WTC11 (cell line): Measurements from ENCODE around the gene CPEB1. TPM values are rescaled to one million over a fixed set of nuclear protein-coding genes. Genes with fewer than 3 reads are reported as not detected.

Experiments used
- ATAC-seq: fragments of 200-7000 bp; cut with Tn5 transposase; 2 replicates; pipeline ENCODE4 v1.10.0; 2021; ENCODE audit warnings: mild to moderate bottlenecking, moderate library complexity
- CTCF ChIA-PET: fragments of 300-600 bp; sonication (Branson Sonifier 250); formaldehyde crosslinking; loops from one replicate; lab custom pipeline; 2021; ENCODE audit warnings: antibody characterized with exemption; lab: Charles Lee
- POLR2A ChIA-PET: fragments of 350-600 bp; sonication (Branson Sonifier 250); formaldehyde crosslinking; loops from one replicate; lab custom pipeline; 2021; ENCODE audit warnings: antibody characterized with exemption; lab: Charles Lee
- DNase-seq: peaks from one replicate; pipeline ENCODE4 v3.0.0; 2021; ENCODE audit warnings: low spot score
- H3K27ac Mint-ChIP-seq: 2 replicates; pipeline ENCODE4 v1.8.0; 2021; ENCODE audit warnings: mixed read lengths
- H3K27me3 Mint-ChIP-seq: 2 replicates; pipeline ENCODE4 v1.8.0; 2021; ENCODE audit warnings: low read depth, mild to moderate bottlenecking, moderate library complexity, mixed read lengths
- H3K36me3 Mint-ChIP-seq: 2 replicates; pipeline ENCODE4 v1.8.0; 2021; ENCODE audit warnings: mixed read lengths
- H3K4me1 Mint-ChIP-seq: 2 replicates; pipeline ENCODE4 v1.8.0; 2022; ENCODE audit warnings: mixed read lengths
- H3K4me3 Mint-ChIP-seq: 2 replicates; pipeline ENCODE4 v1.8.0; 2021; ENCODE audit warnings: mild to moderate bottlenecking, moderate library complexity, mixed read lengths
- H3K9me3 Mint-ChIP-seq: 2 replicates; pipeline ENCODE4 v1.8.0; 2021; ENCODE audit warnings: mixed read lengths
- FOXJ3 ChIP-seq: sonication (generic); formaldehyde crosslinking; IDR thresholded peaks from 2 replicates; pipeline ENCODE4 v1.9.0; 2021; ENCODE audit warnings: missing genetic modification reagents, mild to moderate bottlenecking, borderline replicate concordance
- FOXK1 ChIP-seq: sonication (generic); formaldehyde crosslinking; IDR thresholded peaks from 2 replicates; pipeline ENCODE4 v1.8.0; 2022; ENCODE audit warnings: mild to moderate bottlenecking, moderate library complexity, missing genetic modification reagents
- FOXP1 ChIP-seq: sonication (generic); formaldehyde crosslinking; IDR thresholded peaks from 2 replicates; pipeline ENCODE4 v1.8.0; 2022; ENCODE audit warnings: missing genetic modification reagents, mild to moderate bottlenecking, moderate library complexity, borderline replicate concordance
- GTF2I ChIP-seq: fragments of 250-450 bp; sonication (Bioruptor Pico); conservative IDR thresholded peaks from 2 replicates; pipeline ENCODE4 v1.4.0; 2021; ENCODE audit warnings: mild to moderate bottlenecking
- JUN ChIP-seq: sonication (generic); formaldehyde crosslinking; IDR thresholded peaks from 2 replicates; pipeline ENCODE4 v1.8.0; 2023; ENCODE audit warnings: mild to moderate bottlenecking, missing genetic modification reagents
- NFYB ChIP-seq: sonication (generic); formaldehyde crosslinking; conservative IDR thresholded peaks from 2 replicates; pipeline ENCODE4 v1.8.0; 2022; ENCODE audit warnings: low read depth, missing genetic modification reagents
- RELA ChIP-seq: sonication (generic); formaldehyde crosslinking; IDR thresholded peaks from 2 replicates; pipeline ENCODE4 v1.8.1; 2022; ENCODE audit warnings: missing genetic modification reagents, mild to moderate bottlenecking, borderline replicate concordance
- total RNA-seq: library from RNA; stranded (reverse); gene quantifications from 3 replicates; pipeline ENCODE4 v1.2.3, GENCODE V29; 2021
- TF ChIP-seq, protein P1 (sequence below): sonication (generic); formaldehyde crosslinking; IDR thresholded peaks from 2 replicates; pipeline ENCODE4 v1.8.0; 2023; ENCODE audit warnings: mild to moderate bottlenecking, missing genetic modification reagents
- TF ChIP-seq, protein P2 (sequence below): sonication (generic); formaldehyde crosslinking; IDR thresholded peaks from 2 replicates; pipeline ENCODE4 v1.8.1; 2023; ENCODE audit warnings: mild to moderate bottlenecking, missing genetic modification reagents
- TF ChIP-seq, protein P3 (sequence below): sonication (generic); formaldehyde crosslinking; conservative IDR thresholded peaks from 2 replicates; pipeline ENCODE4 v1.8.1; 2023; ENCODE audit warnings: mild to moderate bottlenecking, low read depth, missing genetic modification reagents, moderate library complexity
- TF ChIP-seq, protein P4 (sequence below): fragments of 250-450 bp; sonication (Bioruptor Pico); IDR thresholded peaks from 2 replicates; pipeline ENCODE4 v2.1.2; 2022; ENCODE audit warnings: mild to moderate bottlenecking, moderate library complexity
- TF ChIP-seq, protein P5 (sequence below): sonication (generic); formaldehyde crosslinking; IDR thresholded peaks from 2 replicates; pipeline ENCODE4 v1.8.0; 2022; ENCODE audit warnings: mild to moderate bottlenecking, missing genetic modification reagents
- TF ChIP-seq, protein P6 (sequence below): sonication (generic); formaldehyde crosslinking; IDR thresholded peaks from 2 replicates; pipeline ENCODE4 v1.8.0; 2023; ENCODE audit warnings: missing genetic modification reagents, mild to moderate bottlenecking, borderline replicate concordance

CPEB1 gene
- total RNA-seq, 1 experiment from 2014 or later, result 2.5 TPM

DNA sequence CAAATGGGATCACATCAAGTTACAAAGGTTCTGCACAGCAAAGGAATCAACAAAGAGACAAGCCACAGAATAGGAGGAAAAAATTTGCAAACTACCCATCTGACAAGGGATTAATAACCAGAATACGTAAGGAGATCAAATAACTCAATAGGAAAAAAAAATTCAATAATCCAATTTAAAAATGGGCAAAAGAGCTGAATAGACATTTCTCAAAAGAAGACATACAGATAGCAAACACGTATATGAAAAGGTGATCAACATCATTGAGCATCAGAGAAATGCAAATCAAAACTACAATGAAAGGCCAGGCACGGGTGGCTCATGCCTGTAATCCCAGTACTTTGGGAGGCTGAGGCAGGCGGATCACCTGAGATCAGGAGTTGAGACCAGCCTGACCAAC lies 23.5 kb upstream of the CPEB1 start:
- Mint-ChIP-seq H3K4me1 (no peaks in the 10 kb centered on the region; the same call in 1 of the 2 replicates), H3K27ac (no peak overlapping the region), H3K36me3 (no peaks in the 10 kb centered on the region), H3K9me3 (no peaks in the 10 kb centered on the region), H3K27me3 (no peaks in the 10 kb centered on the region; the same call in 1 of the 2 replicates), H3K4me3 (no peak overlapping the region)
- CTCF ChIA-PET, result no interaction called here
- ATAC-seq (no peak), DNase-seq (no peak)
- TF ChIP-seq GTF2I (CRISPR knock-in tag) (no peak), NFYB (CRISPR knock-in tag) (no peak), RELA (CRISPR knock-in tag) (no peak), JUN (CRISPR knock-in tag) (no peak), FOXJ3 (no peak)
- TF ChIP-seq, protein P1, sequence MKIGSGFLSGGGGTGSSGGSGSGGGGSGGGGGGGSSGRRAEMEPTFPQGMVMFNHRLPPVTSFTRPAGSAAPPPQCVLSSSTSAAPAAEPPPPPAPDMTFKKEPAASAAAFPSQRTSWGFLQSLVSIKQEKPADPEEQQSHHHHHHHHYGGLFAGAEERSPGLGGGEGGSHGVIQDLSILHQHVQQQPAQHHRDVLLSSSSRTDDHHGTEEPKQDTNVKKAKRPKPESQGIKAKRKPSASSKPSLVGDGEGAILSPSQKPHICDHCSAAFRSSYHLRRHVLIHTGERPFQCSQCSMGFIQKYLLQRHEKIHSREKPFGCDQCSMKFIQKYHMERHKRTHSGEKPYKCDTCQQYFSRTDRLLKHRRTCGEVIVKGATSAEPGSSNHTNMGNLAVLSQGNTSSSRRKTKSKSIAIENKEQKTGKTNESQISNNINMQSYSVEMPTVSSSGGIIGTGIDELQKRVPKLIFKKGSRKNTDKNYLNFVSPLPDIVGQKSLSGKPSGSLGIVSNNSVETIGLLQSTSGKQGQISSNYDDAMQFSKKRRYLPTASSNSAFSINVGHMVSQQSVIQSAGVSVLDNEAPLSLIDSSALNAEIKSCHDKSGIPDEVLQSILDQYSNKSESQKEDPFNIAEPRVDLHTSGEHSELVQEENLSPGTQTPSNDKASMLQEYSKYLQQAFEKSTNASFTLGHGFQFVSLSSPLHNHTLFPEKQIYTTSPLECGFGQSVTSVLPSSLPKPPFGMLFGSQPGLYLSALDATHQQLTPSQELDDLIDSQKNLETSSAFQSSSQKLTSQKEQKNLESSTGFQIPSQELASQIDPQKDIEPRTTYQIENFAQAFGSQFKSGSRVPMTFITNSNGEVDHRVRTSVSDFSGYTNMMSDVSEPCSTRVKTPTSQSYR (CRISPR knock-in tag), result no peak
- TF ChIP-seq, protein P2, sequence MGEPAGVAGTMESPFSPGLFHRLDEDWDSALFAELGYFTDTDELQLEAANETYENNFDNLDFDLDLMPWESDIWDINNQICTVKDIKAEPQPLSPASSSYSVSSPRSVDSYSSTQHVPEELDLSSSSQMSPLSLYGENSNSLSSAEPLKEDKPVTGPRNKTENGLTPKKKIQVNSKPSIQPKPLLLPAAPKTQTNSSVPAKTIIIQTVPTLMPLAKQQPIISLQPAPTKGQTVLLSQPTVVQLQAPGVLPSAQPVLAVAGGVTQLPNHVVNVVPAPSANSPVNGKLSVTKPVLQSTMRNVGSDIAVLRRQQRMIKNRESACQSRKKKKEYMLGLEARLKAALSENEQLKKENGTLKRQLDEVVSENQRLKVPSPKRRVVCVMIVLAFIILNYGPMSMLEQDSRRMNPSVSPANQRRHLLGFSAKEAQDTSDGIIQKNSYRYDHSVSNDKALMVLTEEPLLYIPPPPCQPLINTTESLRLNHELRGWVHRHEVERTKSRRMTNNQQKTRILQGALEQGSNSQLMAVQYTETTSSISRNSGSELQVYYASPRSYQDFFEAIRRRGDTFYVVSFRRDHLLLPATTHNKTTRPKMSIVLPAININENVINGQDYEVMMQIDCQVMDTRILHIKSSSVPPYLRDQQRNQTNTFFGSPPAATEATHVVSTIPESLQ (CRISPR knock-in tag), result no peak
- TF ChIP-seq, protein P3, sequence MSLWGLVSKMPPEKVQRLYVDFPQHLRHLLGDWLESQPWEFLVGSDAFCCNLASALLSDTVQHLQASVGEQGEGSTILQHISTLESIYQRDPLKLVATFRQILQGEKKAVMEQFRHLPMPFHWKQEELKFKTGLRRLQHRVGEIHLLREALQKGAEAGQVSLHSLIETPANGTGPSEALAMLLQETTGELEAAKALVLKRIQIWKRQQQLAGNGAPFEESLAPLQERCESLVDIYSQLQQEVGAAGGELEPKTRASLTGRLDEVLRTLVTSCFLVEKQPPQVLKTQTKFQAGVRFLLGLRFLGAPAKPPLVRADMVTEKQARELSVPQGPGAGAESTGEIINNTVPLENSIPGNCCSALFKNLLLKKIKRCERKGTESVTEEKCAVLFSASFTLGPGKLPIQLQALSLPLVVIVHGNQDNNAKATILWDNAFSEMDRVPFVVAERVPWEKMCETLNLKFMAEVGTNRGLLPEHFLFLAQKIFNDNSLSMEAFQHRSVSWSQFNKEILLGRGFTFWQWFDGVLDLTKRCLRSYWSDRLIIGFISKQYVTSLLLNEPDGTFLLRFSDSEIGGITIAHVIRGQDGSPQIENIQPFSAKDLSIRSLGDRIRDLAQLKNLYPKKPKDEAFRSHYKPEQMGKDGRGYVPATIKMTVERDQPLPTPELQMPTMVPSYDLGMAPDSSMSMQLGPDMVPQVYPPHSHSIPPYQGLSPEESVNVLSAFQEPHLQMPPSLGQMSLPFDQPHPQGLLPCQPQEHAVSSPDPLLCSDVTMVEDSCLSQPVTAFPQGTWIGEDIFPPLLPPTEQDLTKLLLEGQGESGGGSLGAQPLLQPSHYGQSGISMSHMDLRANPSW (CRISPR knock-in tag), result no peak
- TF ChIP-seq, protein P4, sequence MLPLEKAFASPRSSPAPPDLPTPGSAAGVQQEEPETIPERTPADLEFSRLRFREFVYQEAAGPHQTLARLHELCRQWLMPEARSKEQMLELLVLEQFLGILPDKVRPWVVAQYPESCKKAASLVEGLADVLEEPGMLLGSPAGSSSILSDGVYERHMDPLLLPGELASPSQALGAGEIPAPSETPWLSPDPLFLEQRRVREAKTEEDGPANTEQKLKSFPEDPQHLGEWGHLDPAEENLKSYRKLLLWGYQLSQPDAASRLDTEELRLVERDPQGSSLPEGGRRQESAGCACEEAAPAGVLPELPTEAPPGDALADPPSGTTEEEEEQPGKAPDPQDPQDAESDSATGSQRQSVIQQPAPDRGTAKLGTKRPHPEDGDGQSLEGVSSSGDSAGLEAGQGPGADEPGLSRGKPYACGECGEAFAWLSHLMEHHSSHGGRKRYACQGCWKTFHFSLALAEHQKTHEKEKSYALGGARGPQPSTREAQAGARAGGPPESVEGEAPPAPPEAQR, result no peak
- TF ChIP-seq, protein P5, sequence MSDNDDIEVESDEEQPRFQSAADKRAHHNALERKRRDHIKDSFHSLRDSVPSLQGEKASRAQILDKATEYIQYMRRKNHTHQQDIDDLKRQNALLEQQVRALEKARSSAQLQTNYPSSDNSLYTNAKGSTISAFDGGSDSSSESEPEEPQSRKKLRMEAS (CRISPR knock-in tag), result no peak
- TF ChIP-seq, protein P6, sequence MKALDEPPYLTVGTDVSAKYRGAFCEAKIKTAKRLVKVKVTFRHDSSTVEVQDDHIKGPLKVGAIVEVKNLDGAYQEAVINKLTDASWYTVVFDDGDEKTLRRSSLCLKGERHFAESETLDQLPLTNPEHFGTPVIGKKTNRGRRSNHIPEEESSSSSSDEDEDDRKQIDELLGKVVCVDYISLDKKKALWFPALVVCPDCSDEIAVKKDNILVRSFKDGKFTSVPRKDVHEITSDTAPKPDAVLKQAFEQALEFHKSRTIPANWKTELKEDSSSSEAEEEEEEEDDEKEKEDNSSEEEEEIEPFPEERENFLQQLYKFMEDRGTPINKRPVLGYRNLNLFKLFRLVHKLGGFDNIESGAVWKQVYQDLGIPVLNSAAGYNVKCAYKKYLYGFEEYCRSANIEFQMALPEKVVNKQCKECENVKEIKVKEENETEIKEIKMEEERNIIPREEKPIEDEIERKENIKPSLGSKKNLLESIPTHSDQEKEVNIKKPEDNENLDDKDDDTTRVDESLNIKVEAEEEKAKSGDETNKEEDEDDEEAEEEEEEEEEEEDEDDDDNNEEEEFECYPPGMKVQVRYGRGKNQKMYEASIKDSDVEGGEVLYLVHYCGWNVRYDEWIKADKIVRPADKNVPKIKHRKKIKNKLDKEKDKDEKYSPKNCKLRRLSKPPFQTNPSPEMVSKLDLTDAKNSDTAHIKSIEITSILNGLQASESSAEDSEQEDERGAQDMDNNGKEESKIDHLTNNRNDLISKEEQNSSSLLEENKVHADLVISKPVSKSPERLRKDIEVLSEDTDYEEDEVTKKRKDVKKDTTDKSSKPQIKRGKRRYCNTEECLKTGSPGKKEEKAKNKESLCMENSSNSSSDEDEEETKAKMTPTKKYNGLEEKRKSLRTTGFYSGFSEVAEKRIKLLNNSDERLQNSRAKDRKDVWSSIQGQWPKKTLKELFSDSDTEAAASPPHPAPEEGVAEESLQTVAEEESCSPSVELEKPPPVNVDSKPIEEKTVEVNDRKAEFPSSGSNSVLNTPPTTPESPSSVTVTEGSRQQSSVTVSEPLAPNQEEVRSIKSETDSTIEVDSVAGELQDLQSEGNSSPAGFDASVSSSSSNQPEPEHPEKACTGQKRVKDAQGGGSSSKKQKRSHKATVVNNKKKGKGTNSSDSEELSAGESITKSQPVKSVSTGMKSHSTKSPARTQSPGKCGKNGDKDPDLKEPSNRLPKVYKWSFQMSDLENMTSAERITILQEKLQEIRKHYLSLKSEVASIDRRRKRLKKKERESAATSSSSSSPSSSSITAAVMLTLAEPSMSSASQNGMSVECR (CRISPR knock-in tag), result no peak
- POLR2A ChIA-PET, result no interaction called here

DNA sequence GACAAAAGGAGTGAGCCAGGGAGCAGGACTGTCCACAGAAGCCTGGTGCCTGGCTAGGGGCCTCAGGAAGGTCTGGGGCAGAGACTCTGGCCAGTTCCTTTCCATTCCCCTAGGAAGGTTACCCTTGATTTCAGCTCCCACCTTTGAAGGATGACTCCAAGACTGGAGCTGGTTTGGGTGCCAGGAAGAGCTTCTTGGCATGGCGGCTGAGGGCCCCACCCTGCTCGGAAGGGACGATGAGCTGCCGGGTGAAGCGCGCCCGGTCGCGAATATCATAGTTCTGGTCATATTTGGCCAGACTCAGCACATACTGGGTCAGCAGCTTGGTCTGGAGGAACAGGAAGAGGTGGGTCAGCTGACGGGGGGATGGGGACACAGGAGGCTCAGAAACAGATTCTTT lies 19.4 kb upstream of the CPEB1 start:
- no peaks in the 10 kb centered on the region for H3K36me3 Mint-ChIP-seq
- TF ChIP-seq FOXK1 (no peak), GTF2I (CRISPR knock-in tag) (no peak), FOXP1 (CRISPR knock-in tag) (no peak)
- H3K4me1 Mint-ChIP-seq, result no peaks in the 10 kb centered on the region
- H3K4me3 Mint-ChIP-seq, result no peak overlapping the region
- DNase-seq (no peak), ATAC-seq (no peak)
- no peaks in the 10 kb centered on the region for H3K9me3 Mint-ChIP-seq
- no peak overlapping the region for H3K27ac Mint-ChIP-seq
- POLR2A ChIA-PET, result no interaction called here
- peaks cover 28% of the 10 kb centered on the region for H3K27me3 Mint-ChIP-seq
- CTCF ChIA-PET, result no interaction called here
